HG03066 (cell line): ENCODE measurements around the gene ZNF384.

Experiments
- ATAC-seq: cut with Tn5 transposase; IDR thresholded peaks from one replicate; pipeline ENCODE4 v1.9.1; 2021; ENCODE audit warnings: low read depth; ENCODE audit not compliant: unreplicated experiment

ZNF384 gene

GRCh38 chr12:6630736-6631135 lies 58.4 kb downstream of the ZNF384 start:
- no peak for ATAC-seq

GRCh38 chr12:6627616-6628015 lies 61.6 kb downstream of the ZNF384 start:
- ATAC-seq = no peak

- ATAC-seq = no peak
These were observed 62.4 kb downstream of the ZNF384 start for GRCh38 chr12:6626654-6627283.

- ATAC-seq = no peak
These were observed 68.3 kb downstream of the ZNF384 start for GRCh38 chr12:6620885-6621274.

- ATAC-seq = no peak
These were observed 68.9 kb downstream of the ZNF384 start for GRCh38 chr12:6620137-6620884.

- ATAC-seq = no peak
These were observed 70.5 kb downstream of the ZNF384 start for GRCh38 chr12:6618483-6619225.
